Medulla oblongata (tissue), 1 donor: ENCODE measurements around the gene TBX18.
A peak's percentile ranks its signal among the peaks of the same experiment; 100 is the strongest.

ENCODE experiments used
- DNase-seq: peaks from one replicate; pipeline ENCODE4 v3.0.0-alpha.2; 2015; ENCODE audit errors: extremely low spot score

The TBX18 gene

GRCh38 chr6:84671183-84671582 is 93.2 kb downstream of the TBX18 start:
- DNase-seq: peak; percentile 53

GRCh38 chr6:84669945-84670344 is 94.5 kb downstream of the TBX18 start:
- DNase-seq: no peak

DNA sequence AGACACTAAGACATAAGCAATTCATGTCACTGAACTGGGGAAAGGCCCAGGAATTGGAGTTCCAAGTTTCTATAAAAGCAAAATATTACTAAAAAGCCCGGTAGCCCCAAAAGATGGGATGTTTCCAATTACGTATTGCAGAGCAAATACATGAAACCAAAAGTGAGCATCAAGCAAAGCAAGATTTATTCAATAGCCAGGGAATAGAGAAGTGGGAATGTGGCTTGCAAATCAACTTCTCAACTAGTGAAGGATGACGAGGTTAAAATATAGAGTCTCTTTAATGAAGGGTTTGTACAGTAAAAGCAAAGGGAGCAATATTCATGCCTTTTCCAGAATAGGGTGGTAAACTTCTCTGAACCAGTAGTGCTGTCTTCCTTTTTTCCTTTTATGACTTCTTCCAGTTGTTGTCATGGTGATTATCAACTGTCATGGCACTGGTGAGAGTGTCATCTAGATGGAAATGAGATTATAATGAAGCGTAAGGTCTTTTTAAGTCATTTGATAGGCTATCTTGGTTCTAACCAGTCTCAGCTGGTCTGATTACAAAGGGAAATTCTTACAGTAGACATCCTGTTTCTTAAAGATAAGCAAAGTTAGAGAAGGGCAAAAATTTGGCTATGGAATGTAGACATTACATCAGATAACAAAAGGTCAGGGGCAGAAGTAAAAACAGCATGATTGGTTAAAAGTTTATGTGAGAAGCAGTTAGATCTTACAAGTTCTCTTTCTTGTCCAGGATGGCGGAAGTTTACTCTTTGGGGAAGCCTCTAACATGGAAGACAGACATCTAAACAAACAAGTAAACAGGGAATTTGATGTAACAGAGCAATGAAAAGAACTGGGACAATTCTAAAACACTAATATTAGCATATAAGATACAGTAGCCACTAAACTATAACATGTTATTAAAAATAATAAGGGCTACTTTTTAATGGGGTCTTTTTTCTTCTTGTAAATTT is 96.9 kb downstream of the TBX18 start:
- DNase-seq: no peak

GRCh38 chr6:84665401-84665800 is 99.0 kb downstream of the TBX18 start:
- DNase-seq: no peak

DNA sequence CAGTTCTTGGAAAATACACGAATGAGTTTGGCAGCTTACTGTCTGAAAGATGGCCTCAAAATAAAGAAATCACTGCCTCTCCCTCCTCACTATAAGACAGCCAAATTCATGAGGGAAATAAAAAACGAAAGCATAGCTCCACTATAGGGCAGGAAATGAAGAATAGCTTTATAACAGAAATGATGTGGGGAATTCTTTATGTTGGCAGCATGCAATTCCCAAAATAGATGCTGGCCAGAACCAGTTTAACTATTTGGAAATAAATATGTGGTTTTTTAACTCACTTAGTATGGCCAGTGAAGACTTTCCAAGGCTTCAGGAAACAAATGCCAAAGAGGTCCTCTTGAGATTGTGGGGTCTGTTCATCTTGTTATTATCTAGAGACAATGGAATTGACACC is 100.5 kb downstream of the TBX18 start:
- no peak for DNase-seq

DNA sequence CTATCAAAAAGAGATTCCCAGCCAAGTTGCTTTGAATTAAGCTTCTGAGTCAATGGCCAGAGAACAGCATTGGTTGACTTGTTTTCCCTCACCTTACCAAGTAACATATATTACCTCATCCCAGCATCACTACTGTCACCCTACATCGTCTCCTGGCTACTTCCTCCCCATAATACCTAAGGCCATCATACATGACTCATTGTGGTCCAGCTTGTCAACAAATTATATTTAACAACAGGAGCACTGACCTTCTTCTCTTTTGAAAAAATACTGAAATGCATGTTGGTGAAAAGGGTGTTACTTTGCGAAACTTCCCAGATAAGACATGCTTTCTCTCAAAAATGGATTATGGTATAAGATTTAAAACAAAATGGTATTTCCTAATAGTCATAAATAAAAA is 106.9 kb downstream of the TBX18 start:
- no peak for DNase-seq

- no peak for DNase-seq
Measured at GRCh38 chr6:84657025-84657424, 107.4 kb downstream of the TBX18 start.

DNA sequence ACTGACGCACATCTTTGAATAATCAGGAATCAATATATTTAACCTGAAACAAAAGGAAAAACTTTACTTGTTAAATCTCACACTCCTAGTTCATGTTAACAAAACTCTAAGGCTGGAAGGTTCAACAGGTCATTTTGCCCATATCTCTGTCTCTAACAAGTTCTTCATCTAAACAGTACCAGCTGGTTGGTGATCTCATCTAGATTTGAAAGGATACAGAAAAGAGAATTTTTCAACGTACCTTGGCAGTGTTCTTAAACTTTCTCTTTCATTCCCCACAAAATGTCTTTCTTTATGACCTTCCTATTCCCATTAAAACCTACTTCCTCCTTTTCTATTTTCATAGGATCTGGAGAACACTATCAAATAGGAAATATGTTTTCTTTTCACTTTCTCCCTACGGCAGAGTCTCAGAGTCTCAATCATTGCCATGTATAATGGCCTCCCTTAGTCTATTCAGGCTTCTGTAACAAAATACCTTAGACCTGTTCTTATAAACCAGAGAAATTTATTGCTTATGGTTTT is 111.3 kb downstream of the TBX18 start:
- no peak for DNase-seq

- no peak for DNase-seq
Measured at GRCh38 chr6:84652356-84653026, 111.9 kb downstream of the TBX18 start.

DNA sequence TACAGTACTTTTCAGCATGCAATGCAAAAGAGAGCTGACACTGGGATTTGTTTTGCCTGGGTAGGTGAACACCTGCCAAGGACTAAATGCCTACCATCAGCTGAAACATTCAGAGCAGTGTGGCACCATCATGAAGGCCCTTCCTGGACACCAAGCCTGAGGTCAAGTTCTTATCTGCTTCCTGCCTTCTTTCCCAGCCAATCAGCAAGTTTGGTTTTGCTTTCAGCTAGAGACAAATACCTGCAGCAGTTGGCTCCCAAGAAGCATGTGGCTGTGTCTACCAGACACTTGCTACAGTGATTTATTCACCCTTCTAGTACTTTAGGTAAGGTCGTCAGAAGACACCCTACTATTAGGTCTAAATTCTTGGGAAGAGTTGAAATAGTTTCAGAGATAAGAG is 112.8 kb downstream of the TBX18 start:
- no peak for DNase-seq

- no peak for DNase-seq
Measured at GRCh38 chr6:84648444-84648843, 116.0 kb downstream of the TBX18 start.

- DNase-seq: no peak
Measured at GRCh38 chr6:84645563-84646266, 118.7 kb downstream of the TBX18 start.

GRCh38 chr6:84645000-84645399 is 119.4 kb downstream of the TBX18 start:
- no peak for DNase-seq

DNA sequence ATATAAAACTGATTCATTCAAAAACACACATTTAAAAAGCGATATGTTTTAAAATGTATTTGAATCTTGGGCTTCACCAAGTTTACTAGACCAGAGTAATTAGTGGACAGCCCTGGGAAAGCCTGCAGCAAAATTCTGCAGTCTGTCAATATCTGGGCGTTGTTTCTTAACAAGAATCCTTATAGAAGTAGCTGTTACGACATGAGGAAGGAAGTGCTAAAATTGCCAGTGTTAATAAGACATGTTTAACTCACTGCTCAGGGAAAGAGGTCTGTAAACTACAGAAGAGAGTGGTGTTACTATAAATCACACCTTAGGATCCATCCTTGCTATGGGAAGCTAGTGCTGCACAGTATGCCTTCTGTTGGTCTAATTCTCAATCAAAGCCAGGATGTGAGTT is 120.6 kb downstream of the TBX18 start:
- DNase-seq: no peak

DNA sequence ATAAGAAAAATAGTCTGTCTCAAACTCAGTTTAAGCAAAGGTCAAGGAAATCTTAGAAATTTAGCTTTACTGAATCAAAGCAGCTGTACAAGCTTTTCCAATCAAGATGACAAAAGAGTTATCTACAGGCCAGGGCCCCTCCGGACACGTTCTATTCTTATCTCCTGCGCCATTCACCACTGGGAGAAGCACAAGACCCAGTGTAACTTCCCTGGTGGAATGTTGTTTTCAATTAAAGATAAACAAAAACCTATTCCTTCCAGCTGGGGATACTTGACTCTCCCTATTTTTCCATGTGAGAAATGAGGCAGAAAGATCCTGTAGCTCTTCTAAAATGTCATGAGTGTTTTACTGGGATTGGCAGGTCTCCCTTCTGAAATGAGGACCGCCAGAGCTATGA is 123.3 kb downstream of the TBX18 start:
- no peak for DNase-seq

GRCh38 chr6:84639396-84639795 is 125.0 kb downstream of the TBX18 start:
- no peak for DNase-seq

- DNase-seq: no peak
Measured at GRCh38 chr6:84638286-84638685, 126.1 kb downstream of the TBX18 start.
